Naive thymus-derived CD4-positive, alpha-beta T cell (primary cell): ENCODE data around the gene TRMT61A. TPM values are rescaled to one million over a fixed set of nuclear protein-coding genes. Genes with fewer than 3 reads are reported as not detected.

Experiments
- ATAC-seq: fragments of 150-1000 bp; cut with Tn5 transposase; 2 replicates; pipeline ENCODE4 v1.10.0; 2021; ENCODE audit warnings: mild to moderate bottlenecking, moderate library complexity
- CTCF ChIA-PET: fragments of 350-600 bp; sonication (Branson Sonifier 250); formaldehyde crosslinking; loops from one replicate; lab custom pipeline; 2021; ENCODE audit warnings: antibody characterized with exemption; lab: Charles Lee
- POLR2A ChIA-PET: fragments of 350-600 bp; sonication (Branson Sonifier 250); formaldehyde crosslinking; loops from one replicate; lab custom pipeline; 2021; ENCODE audit warnings: antibody characterized with exemption, inconsistent platforms; lab: Charles Lee
- DNase-seq, 9 donors: peaks; one replicate each; pipeline versions ENCODE4 v3.0.0 to v3.0.0-alpha.2; 2020 to 2022; ENCODE audit warnings: mixed read lengths in 1 of 9
- H3K27ac ChIP-seq: one replicate; pipeline ENCODE4 v1.7.0; 2013; ENCODE audit warnings: mild to moderate bottlenecking, low read depth, low read length, moderate library complexity
- H3K27me3 ChIP-seq, 2 donors: one replicate each; pipeline ENCODE4 v1.7.0; 2013; ENCODE audit warnings: low read length in 2 of 2, mild to moderate bottlenecking in 2 of 2, moderate library complexity in 2 of 2; ENCODE audit not compliant: control insufficient read depth in 2 of 2, insufficient read depth in 2 of 2
- H3K36me3 ChIP-seq, 3 experiments: 1 replicate in 2 of 3; 2 replicates in 1 of 3; pipeline ENCODE4 v1.7.0; 2013; ENCODE audit warnings: low read length in 3 of 3, mild to moderate bottlenecking in 3 of 3, moderate library complexity in 1 of 3; ENCODE audit not compliant: insufficient read depth in 3 of 3, control insufficient read depth in 2 of 3
- H3K4me1 ChIP-seq, 2 donors: one replicate each; pipeline ENCODE4 v1.7.0; 2013; ENCODE audit warnings: low read length in 2 of 2, mild to moderate bottlenecking in 2 of 2, moderate library complexity in 1 of 2; ENCODE audit not compliant: control insufficient read depth in 2 of 2, insufficient read depth in 2 of 2
- H3K4me3 ChIP-seq: 2 replicates; pipeline ENCODE4 v1.7.0; 2013; ENCODE audit warnings: mild to moderate bottlenecking, low read length
- H3K9me3 ChIP-seq, 3 experiments: 1 replicate in 2 of 3; 2 replicates in 1 of 3; pipeline ENCODE4 v1.7.0; 2013; ENCODE audit warnings: low read length in 3 of 3; ENCODE audit not compliant: control insufficient read depth in 2 of 3
- H3K27ac Mint-ChIP-seq, 9 donors: one replicate each; pipeline ENCODE4 v1.8.0; 2020 to 2022; ENCODE audit warnings: mixed read lengths in 9 of 9, mild to moderate bottlenecking in 8 of 9, moderate library complexity in 5 of 9, inconsistent platforms in 2 of 9
- H3K27me3 Mint-ChIP-seq, 5 donors: one replicate each; pipeline ENCODE4 v1.8.0; 2021 to 2022; ENCODE audit warnings: mixed read lengths in 5 of 5, mild to moderate bottlenecking in 1 of 5
- H3K36me3 Mint-ChIP-seq, 5 donors: one replicate each; pipeline ENCODE4 v1.8.0; 2020 to 2022; ENCODE audit warnings: mixed read lengths in 5 of 5, mild to moderate bottlenecking in 3 of 5, inconsistent platforms in 1 of 5
- H3K4me1 Mint-ChIP-seq, 7 donors: one replicate each; pipeline ENCODE4 v1.8.0; 2020 to 2022; ENCODE audit warnings: mixed read lengths in 7 of 7, mild to moderate bottlenecking in 3 of 7, inconsistent platforms in 1 of 7
- H3K4me3 Mint-ChIP-seq, 10 donors: one replicate each; pipeline ENCODE4 v1.8.0; 2020 to 2022; ENCODE audit warnings: mild to moderate bottlenecking in 10 of 10, mixed read lengths in 10 of 10, moderate library complexity in 6 of 10, inconsistent platforms in 2 of 10
- H3K9me3 Mint-ChIP-seq, 11 donors: one replicate each; pipeline ENCODE4 v1.8.0; 2020 to 2022; ENCODE audit warnings: mixed read lengths in 11 of 11, mild to moderate bottlenecking in 4 of 11, inconsistent platforms in 1 of 11, moderate library complexity in 1 of 11
- intact Hi-C, 2 donors: fragments of 100-400 bp; cut with micrococcal nuclease; formaldehyde crosslinking; loops; one replicate each; pipeline ENCODE4 v1.15.1; 2023
- polyA plus RNA-seq, 2 donors: library from polyadenylated mRNA; unstranded; fragments of 300-500 nt; fragmentation: Illumina TruSeq; gene quantifications; one replicate each; pipeline ENCODE4 v1.2.3, GENCODE V29; 2021
- total RNA-seq, 6 experiments: library from RNA in 5 of 6; stranded (reverse) in 5 of 6; gene quantifications; 1 replicate in 5 of 6; 2 replicates in 1 of 6; pipeline ENCODE4 v1.2.3 and lab custom pipeline; 2021 to 2026

TRMT61A gene
- total and polyA plus RNA-seq, 7 experiments from 2014 or later: 6.3 to 15.1 (median 12.2) TPM

DNA sequence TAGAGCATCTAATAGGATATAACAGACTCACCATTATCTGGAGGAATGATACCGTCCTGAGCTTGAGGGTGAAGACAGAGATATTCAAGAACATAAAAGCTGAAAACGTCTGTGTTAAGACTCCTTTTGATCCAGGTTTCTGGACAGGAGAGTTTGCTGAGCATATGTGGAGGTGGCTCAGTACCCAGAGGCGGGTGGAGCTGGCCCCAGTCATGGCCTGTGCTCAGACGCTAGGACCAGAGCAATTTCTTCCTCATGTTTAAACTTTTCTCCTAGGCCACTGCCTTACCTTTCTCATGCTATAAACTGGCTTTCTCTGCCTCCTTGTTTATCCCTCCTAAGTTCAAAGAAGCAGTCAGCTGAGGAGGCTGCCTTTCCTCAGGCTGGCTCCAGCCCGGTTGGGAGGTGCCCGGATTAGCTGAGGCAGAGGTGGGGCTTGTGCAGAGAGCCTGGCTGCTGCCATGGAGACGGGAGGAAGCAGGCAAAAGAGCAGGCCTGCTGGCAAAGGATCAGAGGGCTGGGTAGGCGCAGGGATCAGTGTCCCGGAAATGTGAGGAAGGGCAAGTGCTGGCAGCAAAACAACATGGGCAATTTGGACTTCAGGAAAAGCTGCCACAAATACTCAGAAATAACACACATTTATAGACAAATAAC lies 47.5 kb downstream of the TRMT61A start:
- POLR2A ChIA-PET: interaction anchor here (1.0 kb wide), 1 partner anchor 12 kb away, joined by 3 read pairs; no protein-coding TSS in a partner anchor
- Histone ChIP-seq H3K4me1 (no peaks in the 10 kb centered on the region), H3K36me3 (peaks cover 0 to 55% (median 3%) of the 10 kb centered on the region in 3 experiments), H3K27ac (no peak overlapping the region), H3K4me3 (no peak overlapping the region), H3K27me3 (no peaks in the 10 kb centered on the region), H3K9me3 (no peaks in the 10 kb centered on the region)
- Mint-ChIP-seq H3K4me1 (peaks cover 0 to 2% (median 0%) of the 10 kb centered on the region in 7 donors), H3K4me3 (no peak overlapping the region), H3K27ac (no peak overlapping the region), H3K27me3 (no peaks in the 10 kb centered on the region), H3K9me3 (no peaks in the 10 kb centered on the region), H3K36me3 (peaks cover 5 to 22% (median 11%) of the 10 kb centered on the region in 5 donors)
- intact Hi-C loops: no loop called here
- DNase-seq (no peak), ATAC-seq (no peak)
- CTCF ChIA-PET: interaction anchor here (0.8 kb wide), 1 partner anchor 1775 kb away, joined by 3 read pairs; no protein-coding TSS in a partner anchor

DNA sequence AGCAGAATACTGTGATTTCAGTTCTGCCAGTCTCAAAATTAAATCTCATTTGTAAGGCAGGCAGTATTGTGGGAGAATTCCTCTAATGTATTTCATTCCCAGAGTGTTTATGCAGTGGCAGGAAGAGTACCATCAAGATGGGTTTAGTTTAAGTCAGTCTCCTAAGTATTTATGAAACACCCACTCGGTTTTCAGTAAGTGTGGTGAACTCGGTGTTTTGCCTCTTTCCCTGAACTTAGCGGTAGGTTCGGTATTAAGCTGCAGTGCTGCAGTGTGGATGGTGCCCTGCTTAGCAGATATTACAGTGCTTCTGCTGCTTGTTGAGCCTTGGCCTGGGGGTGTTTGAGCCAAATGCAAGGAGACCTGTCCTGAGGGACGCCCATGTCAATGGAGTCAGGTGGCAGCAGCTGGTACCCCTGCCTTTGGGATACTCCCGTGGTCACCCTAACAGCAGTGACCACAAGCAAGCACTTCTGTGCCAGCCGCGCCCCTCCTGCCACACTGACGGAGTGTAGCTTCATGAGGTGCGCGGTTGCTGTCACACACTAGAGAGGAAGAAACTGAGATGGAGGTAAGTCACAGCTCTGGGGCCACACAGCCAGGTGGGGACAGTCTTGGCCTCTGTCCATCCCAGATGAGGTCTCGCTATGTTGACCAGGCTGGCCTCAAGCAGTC lies 49.5 kb downstream of the TRMT61A start:
- Histone ChIP-seq H3K4me3 (no peak overlapping the region), H3K27ac (no peak overlapping the region), H3K4me1 (no peaks in the 10 kb centered on the region), H3K27me3 (no peaks in the 10 kb centered on the region), H3K9me3 (no peaks in the 10 kb centered on the region), H3K36me3 (peaks cover 0 to 61% (median 3%) of the 10 kb centered on the region in 3 experiments)
- ChIA-PET POLR2A (no interaction called here), CTCF (interaction anchor here (0.6 kb wide), 1 partner anchor 265 kb away, joined by 4 read pairs; no protein-coding TSS in a partner anchor)
- Mint-ChIP-seq H3K27ac (no peak overlapping the region), H3K4me3 (no peak overlapping the region), H3K4me1 (no peaks in the 10 kb centered on the region), H3K36me3 (peaks cover 5 to 35% (median 11%) of the 10 kb centered on the region in 5 donors), H3K9me3 (no peaks in the 10 kb centered on the region), H3K27me3 (no peaks in the 10 kb centered on the region)
- no peak for ATAC-seq
- no peak for DNase-seq
- intact Hi-C loops: no loop called here

GRCh38 chr14:103581206-103581605 lies 52.2 kb downstream of the TRMT61A start:
- H3K27me3 ChIP-seq: no peaks in the 10 kb centered on the region
- H3K27ac Mint-ChIP-seq: no peak overlapping the region
- H3K36me3 ChIP-seq: peaks cover 0 to 41% (median 3%) of the 10 kb centered on the region in 3 experiments
- H3K4me3 Mint-ChIP-seq: no peak overlapping the region
- peaks cover 0 to 29% (median 5%) of the 10 kb centered on the region in 5 donors for H3K36me3 Mint-ChIP-seq
- H3K9me3 Mint-ChIP-seq: no peaks in the 10 kb centered on the region
- H3K4me3 ChIP-seq: no peak overlapping the region
- POLR2A ChIA-PET: no interaction called here
- CTCF ChIA-PET: no interaction called here
- no peaks in the 10 kb centered on the region for H3K9me3 ChIP-seq
- DNase-seq (no peak), ATAC-seq (no peak)
- H3K4me1 ChIP-seq: no peaks in the 10 kb centered on the region
- H3K4me1 Mint-ChIP-seq: peaks cover 0 to 3% (median 0%) of the 10 kb centered on the region in 7 donors
- no peaks in the 10 kb centered on the region for H3K27me3 Mint-ChIP-seq
- no peak overlapping the region for H3K27ac ChIP-seq
- intact Hi-C loops: no loop called here

GRCh38 chr14:103581954-103582703 lies 53.1 kb downstream of the TRMT61A start:
- H3K27me3 ChIP-seq: no peaks in the 10 kb centered on the region
- no peak for DNase-seq
- H3K27ac ChIP-seq: no peak overlapping the region
- no peak overlapping the region for H3K4me3 ChIP-seq
- H3K4me3 Mint-ChIP-seq: no peak overlapping the region
- CTCF ChIA-PET: no interaction called here
- H3K9me3 Mint-ChIP-seq: no peaks in the 10 kb centered on the region
- H3K4me1 ChIP-seq: no peaks in the 10 kb centered on the region
- intact Hi-C loops: no loop called here
- no peak overlapping the region for H3K27ac Mint-ChIP-seq
- no peak for ATAC-seq
- peaks cover 0 to 29% (median 6%) of the 10 kb centered on the region in 5 donors for H3K36me3 Mint-ChIP-seq
- peaks cover 0 to 32% (median 3%) of the 10 kb centered on the region in 3 experiments for H3K36me3 ChIP-seq
- H3K4me1 Mint-ChIP-seq: peaks cover 0 to 3% (median 0%) of the 10 kb centered on the region in 7 donors
- no peaks in the 10 kb centered on the region for H3K9me3 ChIP-seq
- H3K27me3 Mint-ChIP-seq: no peaks in the 10 kb centered on the region
- POLR2A ChIA-PET: interaction anchor here (0.6 kb wide), 1 partner anchor 32 kb away, joined by 4 read pairs; no protein-coding TSS in a partner anchor

GRCh38 chr14:103584326-103584915 lies 55.4 kb downstream of the TRMT61A start:
- H3K9me3 ChIP-seq: no peaks in the 10 kb centered on the region
- intact Hi-C loops: no loop called here
- no peaks in the 10 kb centered on the region for H3K4me1 ChIP-seq
- peak overlapping the region in 1 of 9 donors; percentile 60 for H3K27ac Mint-ChIP-seq
- H3K27ac ChIP-seq: no peak overlapping the region
- CTCF ChIA-PET: interaction anchor here (0.6 kb wide), 1 partner anchor 193 kb away, joined by 4 read pairs; no protein-coding TSS in a partner anchor
- H3K36me3 Mint-ChIP-seq: peaks cover 0 to 31% (median 3%) of the 10 kb centered on the region in 5 donors
- H3K27me3 ChIP-seq: no peaks in the 10 kb centered on the region
- POLR2A ChIA-PET: no interaction called here
- H3K9me3 Mint-ChIP-seq: no peaks in the 10 kb centered on the region
- ATAC-seq: no peak
- no peak overlapping the region for H3K4me3 ChIP-seq
- peaks cover 0 to 4% (median 0%) of the 10 kb centered on the region in 7 donors for H3K4me1 Mint-ChIP-seq
- no peak overlapping the region for H3K4me3 Mint-ChIP-seq
- peaks cover 0 to 23% (median 3%) of the 10 kb centered on the region in 3 experiments for H3K36me3 ChIP-seq
- DNase-seq: no peak
- no peaks in the 10 kb centered on the region for H3K27me3 Mint-ChIP-seq
